Lower lobe of right lung (tissue), 2 donors: Measurements from ENCODE around the gene PROC. TPM values are rescaled to one million over a fixed set of nuclear protein-coding genes. Genes with fewer than 3 reads are reported as not detected.

ENCODE experiments used
- ATAC-seq, 2 donors: fragments of 200-7000 bp; cut with Tn5 transposase; one replicate each; pipeline ENCODE4 v1.9.1; 2020 to 2022; ENCODE audit warnings: mild to moderate bottlenecking in 2 of 2, moderate library complexity in 2 of 2
- DNase-seq: peaks from one replicate; pipeline ENCODE4 v3.0.0-alpha.2; 2020
- H3K27ac ChIP-seq: fragments of 200-600 bp; one replicate; pipeline ENCODE4 v1.8.0; 2022
- H3K27me3 ChIP-seq: fragments of 200-600 bp; one replicate; pipeline ENCODE4 v1.8.0; 2022; ENCODE audit warnings: low read depth
- H3K36me3 ChIP-seq: fragments of 200-600 bp; one replicate; pipeline ENCODE4 v1.8.0; 2022; ENCODE audit warnings: mild to moderate bottlenecking
- H3K4me1 ChIP-seq: fragments of 200-600 bp; one replicate; pipeline ENCODE4 v1.8.0; 2022
- H3K4me3 ChIP-seq: fragments of 200-600 bp; one replicate; pipeline ENCODE4 v1.8.0; 2022; ENCODE audit warnings: mild to moderate bottlenecking
- H3K9me3 ChIP-seq: fragments of 200-600 bp; one replicate; pipeline ENCODE4 v1.8.0; 2022
- CTCF ChIP-seq: fragments of 200-600 bp; IDR thresholded peaks from one replicate; pipeline ENCODE4 v1.8.0; 2022; ENCODE audit warnings: antibody characterized with exemption, mild to moderate bottlenecking
- intact Hi-C: fragments of 100-400 bp; cut with DNase I; formaldehyde crosslinking; loops from one replicate; pipeline ENCODE4 v1.11.0; 2022
- long read RNA-seq: library from polyadenylated mRNA; unstranded; transcript quantifications from one replicate; pipeline ENCODE4 v2.0.0, GENCODE V29; 2021
- total RNA-seq: library from RNA; stranded (reverse); fragmentation: NEBNext Ultra II Directional; extraction: Animal tissue kit (Norgen Biotek cat#: 25700); gene quantifications from one replicate; pipeline ENCODE4 v1.2.1, GENCODE V29; 2021
- donor health status: DM: no; HTN: yes; CAD: no; lungs with severe emphysema.

PROC gene
- not detected for total RNA-seq
- long read RNA-seq, result 0 reads

GRCh38 chr2:127418300-127419111 is at the start of gene PROC:
TSS of gene PROC (plus strand) at chr2:127418427. CDS start at chr2:127419943, 1,516 bp downstream.
- DNase-seq, result no peak
- intact Hi-C loops, result no loop called here

GRCh38 chr2:127370010-127370409 is 48.2 kb upstream of the PROC start:
- intact Hi-C loops, result no loop called here
- H3K4me1 ChIP-seq, result peaks cover 14% of the 10 kb centered on the region
- H3K27me3 ChIP-seq, result no peaks in the 10 kb centered on the region
- DNase-seq (no peak), ATAC-seq (no peak)
- H3K27ac ChIP-seq, result no peak overlapping the region
- no peak overlapping the region for H3K4me3 ChIP-seq
- no peak for TF ChIP-seq CTCF
- H3K9me3 ChIP-seq, result peaks cover 17% of the 10 kb centered on the region
- no peaks in the 10 kb centered on the region for H3K36me3 ChIP-seq

More at GRCh38 chr2:127418300-127419111, at the start of gene PROC:
- H3K4me3 ChIP-seq, result no peak within 1 kb of the TSS
- no peaks in the 10 kb centered on the region for H3K36me3 ChIP-seq
- H3K27me3 ChIP-seq, result peaks cover 25% of the 10 kb centered on the region
- H3K4me1 ChIP-seq, result peaks cover 33% of the 10 kb centered on the region
- TF ChIP-seq CTCF, result no peak
- no peak for ATAC-seq
- no peak within 1 kb of the TSS for H3K27ac ChIP-seq
- no peaks in the 10 kb centered on the region for H3K9me3 ChIP-seq

- Histone ChIP-seq H3K27ac (no peak overlapping the region), H3K36me3 (no peaks in the 10 kb centered on the region), H3K4me1 (peaks cover 4% of the 10 kb centered on the region), H3K27me3 (no peaks in the 10 kb centered on the region), H3K9me3 (peaks cover 17% of the 10 kb centered on the region), H3K4me3 (no peak overlapping the region)
- no peak for TF ChIP-seq CTCF
- DNase-seq (no peak), ATAC-seq (no peak)
- intact Hi-C loops, result no loop called here
Observed at GRCh38 chr2:127371037-127371436, 47.2 kb upstream of the PROC start.

GRCh38 chr2:127373362-127374083 is 44.7 kb upstream of the PROC start:
- no peak for TF ChIP-seq CTCF
- Histone ChIP-seq H3K4me1 (peaks cover 4% of the 10 kb centered on the region), H3K27me3 (no peaks in the 10 kb centered on the region), H3K4me3 (no peak overlapping the region), H3K27ac (no peak overlapping the region), H3K9me3 (peaks cover 17% of the 10 kb centered on the region), H3K36me3 (no peaks in the 10 kb centered on the region)
- intact Hi-C loops, result no loop called here
- DNase-seq (no peak), ATAC-seq (no peak)

- DNase-seq (no peak), ATAC-seq (no peak)
- peaks cover 17% of the 10 kb centered on the region for H3K4me1 ChIP-seq
- no peaks in the 10 kb centered on the region for H3K27me3 ChIP-seq
- H3K27ac ChIP-seq, result no peak overlapping the region
- H3K9me3 ChIP-seq, result peaks cover 17% of the 10 kb centered on the region
- no peak for TF ChIP-seq CTCF
- no peaks in the 10 kb centered on the region for H3K36me3 ChIP-seq
- H3K4me3 ChIP-seq, result no peak overlapping the region
- intact Hi-C loops, result no loop called here
Observed at GRCh38 chr2:127376257-127376656, 42.0 kb upstream of the PROC start.
